Measurements from ENCODE around the gene F10. TPM values are rescaled to one million over a fixed set of nuclear protein-coding genes. Genes with fewer than 3 reads are reported as not detected.

Gene F10
- total and polyA plus RNA-seq, 12 donors = 4.4 to 81.8 (median 12.6) TPM

DNA sequence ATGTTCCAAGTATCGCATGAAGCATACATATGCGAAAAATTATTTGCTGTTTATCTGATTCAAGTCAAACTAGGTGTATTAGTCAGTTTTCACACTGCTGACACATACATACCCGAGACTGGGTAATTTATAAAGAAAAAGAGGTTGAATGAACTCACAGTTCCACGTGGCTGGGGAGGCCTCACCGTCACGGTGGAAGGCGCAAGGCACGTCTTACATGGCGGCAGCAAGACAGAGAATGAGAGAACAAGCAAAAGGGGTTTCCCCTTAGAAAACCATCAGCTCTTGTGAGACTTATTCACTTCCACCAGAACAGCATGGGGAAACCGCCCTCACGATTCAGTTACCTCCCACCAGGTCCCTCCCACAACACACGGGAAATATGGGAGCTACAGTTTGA lies 22.9 kb downstream of the F10 start:
- Histone ChIP-seq H3K27ac (no peak overlapping the region), H3K4me3 (no peak overlapping the region), H3K4me1 (replicated peaks in 1 of 2) (no peaks in the 10 kb centered on the region), H3K36me3 (replicated peaks in 1 of 2) (no peaks in the 10 kb centered on the region), H3K9me3 (replicated peaks in 1 of 3) (no peaks in the 10 kb centered on the region), H3K27me3 (no peaks in the 10 kb centered on the region)
- no peak for DNase-seq
- intact Hi-C loops (cut with DNase I) = no loop called here
- WGBS, 4 donors = 88 to 94% (median 90%) methylated on average over 12 of the region's 12 CpGs
- TF ChIP-seq, protein P1, sequence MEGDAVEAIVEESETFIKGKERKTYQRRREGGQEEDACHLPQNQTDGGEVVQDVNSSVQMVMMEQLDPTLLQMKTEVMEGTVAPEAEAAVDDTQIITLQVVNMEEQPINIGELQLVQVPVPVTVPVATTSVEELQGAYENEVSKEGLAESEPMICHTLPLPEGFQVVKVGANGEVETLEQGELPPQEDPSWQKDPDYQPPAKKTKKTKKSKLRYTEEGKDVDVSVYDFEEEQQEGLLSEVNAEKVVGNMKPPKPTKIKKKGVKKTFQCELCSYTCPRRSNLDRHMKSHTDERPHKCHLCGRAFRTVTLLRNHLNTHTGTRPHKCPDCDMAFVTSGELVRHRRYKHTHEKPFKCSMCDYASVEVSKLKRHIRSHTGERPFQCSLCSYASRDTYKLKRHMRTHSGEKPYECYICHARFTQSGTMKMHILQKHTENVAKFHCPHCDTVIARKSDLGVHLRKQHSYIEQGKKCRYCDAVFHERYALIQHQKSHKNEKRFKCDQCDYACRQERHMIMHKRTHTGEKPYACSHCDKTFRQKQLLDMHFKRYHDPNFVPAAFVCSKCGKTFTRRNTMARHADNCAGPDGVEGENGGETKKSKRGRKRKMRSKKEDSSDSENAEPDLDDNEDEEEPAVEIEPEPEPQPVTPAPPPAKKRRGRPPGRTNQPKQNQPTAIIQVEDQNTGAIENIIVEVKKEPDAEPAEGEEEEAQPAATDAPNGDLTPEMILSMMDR (IDR thresholded peaks at IDR 0.05) = no peak
- no peak for TF ChIP-seq POLR2A (IDR thresholded peaks at IDR 0.05)

DNA sequence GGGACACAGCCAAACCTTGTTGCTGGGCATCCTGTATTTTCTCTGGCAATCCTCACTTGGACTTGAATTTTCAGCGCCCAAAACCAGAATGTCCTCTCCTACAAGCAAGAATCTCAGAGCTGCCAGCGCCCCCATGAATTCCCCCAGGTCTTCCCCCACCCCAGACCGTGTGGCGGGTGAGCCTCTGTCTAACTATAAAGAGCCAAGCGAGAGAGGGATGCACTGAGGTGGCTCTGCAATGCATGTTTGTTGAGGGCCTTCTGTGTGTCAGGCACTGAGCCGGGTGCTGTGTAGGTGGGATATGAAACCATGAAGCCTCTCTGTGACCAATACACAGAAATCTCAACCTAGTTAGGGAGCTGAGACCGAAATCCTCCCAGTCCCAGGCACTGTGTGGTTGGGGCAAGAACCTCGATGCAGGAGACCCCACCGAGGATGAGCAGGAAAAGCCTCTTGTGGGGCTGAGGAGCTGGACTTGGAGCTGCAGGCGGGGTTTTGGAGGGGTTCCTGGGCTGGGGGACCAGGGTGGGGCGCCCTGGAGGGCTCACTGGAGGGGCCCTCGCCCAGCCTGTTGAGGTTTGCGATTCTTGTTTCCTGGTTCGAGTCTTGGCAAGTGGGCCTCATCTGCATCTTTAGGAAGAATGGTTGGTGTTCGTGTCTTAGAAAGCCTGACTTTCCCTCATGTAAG lies 23.5 kb downstream of the F10 start:
- DNase-seq = no peak
- H3K27ac ChIP-seq = no peak overlapping the region

DNA sequence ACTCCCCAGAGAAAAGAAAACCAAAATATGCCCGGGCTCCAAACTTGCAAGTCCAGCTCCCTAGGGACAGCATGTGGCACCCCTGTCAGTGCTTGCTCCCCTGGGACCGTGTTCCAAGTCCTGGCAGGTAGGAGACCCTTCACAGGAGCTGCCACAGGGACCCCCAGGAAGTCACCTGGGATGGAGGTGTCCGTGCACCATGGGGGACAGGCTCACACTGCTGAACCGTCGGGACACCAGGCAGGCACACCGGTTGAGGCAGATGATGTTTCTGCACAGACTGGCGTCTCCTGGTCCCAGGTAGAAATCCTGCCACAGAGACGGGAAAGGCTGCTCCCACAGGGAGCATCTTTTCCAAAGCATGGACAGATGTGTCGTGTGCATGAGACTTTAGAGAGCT lies 24.2 kb downstream of the F10 start:
- intact Hi-C loops (cut with DNase I) = no loop called here
- Histone ChIP-seq H3K4me1 (replicated peaks in 1 of 2) (peaks cover 0 to under 1% of the 10 kb centered on the region in 2 donors), H3K36me3 (replicated peaks in 1 of 2) (no peaks in the 10 kb centered on the region), H3K4me3 (no peak overlapping the region), H3K27me3 (no peaks in the 10 kb centered on the region), H3K9me3 (replicated peaks in 1 of 3) (no peaks in the 10 kb centered on the region), H3K27ac (no peak overlapping the region)
- DNase-seq = no peak
- TF ChIP-seq, protein P1 (IDR thresholded peaks at IDR 0.05) = no peak
- TF ChIP-seq POLR2A (IDR thresholded peaks at IDR 0.05) = no peak
- WGBS, 4 donors = 83 to 93% (median 90%) methylated on average over 6 to 9 of the region's 9 CpGs

More for the DNA sequence above, 23.5 kb downstream of the F10 start:
- no peak for TF ChIP-seq POLR2A (IDR thresholded peaks at IDR 0.05)
- TF ChIP-seq, protein P1 (IDR thresholded peaks at IDR 0.05) = no peak
- intact Hi-C loops (cut with DNase I) = no loop called here
- Histone ChIP-seq H3K27me3 (no peaks in the 10 kb centered on the region), H3K36me3 (replicated peaks in 1 of 2) (no peaks in the 10 kb centered on the region), H3K4me1 (replicated peaks in 1 of 2) (no peaks in the 10 kb centered on the region), H3K9me3 (replicated peaks in 1 of 3) (no peaks in the 10 kb centered on the region), H3K4me3 (no peak overlapping the region)
- 85 to 93% (median 91%) methylated on average over 10 to 15 of the region's 15 CpGs for WGBS, 4 donors

DNA sequence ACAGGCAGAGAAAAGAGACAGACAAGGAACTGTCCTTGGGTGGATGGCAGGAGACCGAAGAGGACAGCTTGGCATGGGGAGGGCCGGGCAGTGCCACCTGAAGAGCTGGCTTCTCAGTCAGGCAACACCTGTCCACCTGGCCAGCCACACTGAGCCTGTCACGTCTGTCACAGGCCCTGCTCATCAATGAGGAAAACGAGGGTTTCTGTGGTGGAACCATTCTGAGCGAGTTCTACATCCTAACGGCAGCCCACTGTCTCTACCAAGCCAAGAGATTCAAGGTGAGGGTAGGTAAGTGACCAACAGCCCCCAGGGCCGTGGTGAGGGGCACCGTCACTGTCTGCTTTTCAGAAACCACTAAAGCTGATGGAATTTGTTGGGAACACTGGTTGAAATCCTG lies 24.6 kb downstream of the F10 start:
- intact Hi-C loops (cut with DNase I) = no loop called here
- 79 to 85% (median 83%) methylated on average over 4 to 8 of the region's 8 CpGs for WGBS, 4 donors
- no peaks in the 10 kb centered on the region for H3K9me3 ChIP-seq (replicated peaks in 1 of 3)
- no peak for DNase-seq
- no peaks in the 10 kb centered on the region for H3K27me3 ChIP-seq
- no peak overlapping the region for H3K27ac ChIP-seq
- TF ChIP-seq POLR2A (IDR thresholded peaks at IDR 0.05) = no peak
- TF ChIP-seq, protein P1 (IDR thresholded peaks at IDR 0.05) = no peak
- H3K36me3 ChIP-seq (replicated peaks in 1 of 2) = no peaks in the 10 kb centered on the region
- peaks cover 4 to 5% of the 10 kb centered on the region in 2 donors for H3K4me1 ChIP-seq (replicated peaks in 1 of 2)
- no peak overlapping the region for H3K4me3 ChIP-seq
